T-helper 1 cell treated with Interleukin-12 subunit alpha and Interleukin-12 subunit beta and Interleukin-4 antibody, amounts not matched to agents 30 ng/mL and 1 ng/mL, for 36 hours (primary cell): ENCODE data around the gene VSTM4. TPM values are rescaled to one million over a fixed set of nuclear protein-coding genes. Genes with fewer than 3 reads are reported as not detected.

Experiments used
- intact Hi-C: fragments of 100-400 bp; cut with micrococcal nuclease; formaldehyde crosslinking; loops from one replicate; pipeline ENCODE4 v1.15.1; 2024
- total RNA-seq: library from RNA; stranded (reverse); gene quantifications from 2 replicates; pipeline ENCODE4 v1.2.3, GENCODE V29; 2022

VSTM4 gene
- total RNA-seq, 1 donor from 2014 or later: 0.10 TPM

DNA sequence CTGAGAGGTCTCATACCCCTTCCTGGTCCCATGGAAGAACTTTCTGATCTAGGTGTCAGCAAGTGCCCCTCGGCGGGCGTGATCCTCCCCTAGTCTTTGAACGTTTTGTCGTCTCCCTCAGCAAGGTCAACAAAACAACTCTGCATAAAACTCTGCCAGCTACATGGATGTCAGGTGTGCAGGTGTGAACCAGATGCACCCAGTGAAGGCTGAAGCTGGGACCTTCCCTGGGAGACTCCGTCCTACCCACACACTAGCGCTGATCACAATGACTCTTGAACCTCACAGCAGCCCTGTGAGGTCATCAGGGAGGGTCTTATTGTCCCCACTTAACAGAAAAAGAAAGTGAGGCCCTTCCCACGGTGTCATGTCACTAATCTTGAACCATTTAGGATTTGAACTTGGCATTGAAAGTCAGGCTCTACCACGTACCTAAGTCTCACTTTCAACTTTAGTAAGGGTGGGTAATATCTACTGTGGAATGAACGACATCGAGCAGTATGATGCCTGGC, 68.1 kb downstream of the VSTM4 start:
- intact Hi-C loops: no loop called here

DNA sequence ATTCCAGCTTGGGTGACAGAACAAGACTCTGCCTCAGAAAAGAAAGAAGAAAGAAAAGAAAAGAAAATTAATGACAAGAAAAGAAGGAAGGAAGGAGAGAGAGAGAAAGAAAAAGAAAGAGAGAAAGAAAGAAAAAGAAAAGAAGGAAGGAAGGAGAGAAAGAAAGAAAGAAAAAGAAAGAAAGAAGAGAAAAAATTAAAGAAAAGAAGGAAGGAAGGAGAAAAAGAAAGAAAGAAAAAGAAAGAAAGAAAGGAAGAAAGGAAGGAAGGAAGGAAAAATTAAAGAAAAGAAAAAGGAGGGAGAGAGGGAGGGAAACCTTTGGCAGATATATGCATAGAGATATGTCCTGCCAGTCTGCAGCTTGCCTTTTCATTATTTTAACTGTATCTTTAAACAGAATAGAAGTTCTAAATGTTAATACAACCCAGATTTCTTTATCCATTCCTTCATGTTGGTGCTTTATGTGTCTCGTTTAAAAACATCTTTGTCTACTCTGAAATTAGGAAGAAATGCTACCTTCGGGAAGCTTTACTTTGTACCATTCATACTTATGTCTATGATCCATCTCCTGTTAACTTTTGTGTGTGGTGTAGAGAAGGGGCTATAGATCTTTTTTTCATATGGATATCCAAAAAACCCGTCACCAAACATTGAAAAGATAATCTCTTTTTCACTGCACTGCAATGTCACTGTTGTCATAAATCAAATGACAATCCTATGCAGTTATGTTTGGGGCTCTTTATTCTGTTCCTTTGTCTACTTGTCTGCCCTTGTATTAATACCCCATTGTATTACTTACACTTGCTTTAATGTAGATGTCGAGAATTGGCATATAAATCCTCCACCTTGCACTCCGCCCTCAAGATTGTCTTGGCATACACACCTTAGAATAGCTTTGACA, 70.8 kb downstream of the VSTM4 start:
- intact Hi-C loops: no loop called here

DNA sequence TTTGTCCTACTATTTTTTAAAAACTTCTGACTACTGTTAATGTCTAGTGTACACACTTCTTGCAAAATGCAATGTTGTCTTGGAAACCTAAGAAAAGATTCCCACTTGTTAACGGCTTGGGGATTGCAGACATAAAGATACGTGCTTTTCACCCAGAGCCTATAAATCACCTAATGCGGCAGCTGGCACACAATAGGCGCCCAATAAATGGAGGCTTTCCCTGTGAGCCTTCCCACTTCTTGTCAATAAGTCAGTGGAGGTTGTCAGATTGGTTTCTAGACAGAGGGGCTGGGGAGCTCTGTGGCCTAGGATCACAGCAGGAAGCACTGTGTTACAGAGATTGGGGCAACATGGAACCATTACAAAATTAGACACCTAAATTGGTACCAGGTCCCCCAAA, 74.7 kb downstream of the VSTM4 start:
- intact Hi-C loops: no loop called here

DNA sequence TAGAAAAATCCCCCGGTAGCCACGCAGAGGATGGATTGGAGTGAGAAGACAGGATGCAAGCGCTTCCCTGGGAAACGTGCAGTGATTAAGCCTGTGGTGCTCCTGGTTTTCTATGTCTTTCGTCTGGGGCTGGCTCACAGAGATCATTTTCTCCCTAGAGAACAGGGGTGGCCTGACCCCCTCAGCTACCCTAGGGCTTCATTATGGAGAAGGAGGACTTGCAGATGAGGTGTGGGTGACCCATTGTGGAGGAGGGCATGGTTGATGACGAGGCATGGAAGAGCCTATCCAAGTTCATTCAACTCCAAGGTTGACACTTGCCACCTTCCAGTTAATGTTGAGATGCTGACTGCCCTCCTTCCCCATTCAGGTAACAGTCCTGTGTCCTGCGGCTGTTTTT, 75.9 kb downstream of the VSTM4 start:
- intact Hi-C loops: no loop called here

DNA sequence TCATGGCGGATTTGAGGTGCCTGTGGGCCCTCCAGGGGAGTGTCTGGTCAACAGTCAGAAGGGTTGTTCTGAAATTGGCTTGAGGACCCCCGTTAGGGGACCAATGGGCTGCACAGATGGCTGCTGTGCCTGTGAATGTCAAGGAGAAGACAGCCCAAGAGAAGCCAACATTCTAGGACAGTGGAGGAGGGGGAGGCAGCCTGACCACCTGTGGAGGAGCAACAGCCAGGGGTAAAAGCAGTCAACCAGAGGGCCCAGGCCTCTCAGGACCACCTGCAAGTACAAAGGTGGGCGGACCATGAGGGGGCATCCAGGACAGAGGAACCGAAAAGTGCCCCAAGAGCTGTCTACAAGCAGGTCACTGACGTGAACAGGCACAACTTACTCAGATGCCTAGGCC, 76.6 kb downstream of the VSTM4 start:
- intact Hi-C loops: no loop called here

DNA sequence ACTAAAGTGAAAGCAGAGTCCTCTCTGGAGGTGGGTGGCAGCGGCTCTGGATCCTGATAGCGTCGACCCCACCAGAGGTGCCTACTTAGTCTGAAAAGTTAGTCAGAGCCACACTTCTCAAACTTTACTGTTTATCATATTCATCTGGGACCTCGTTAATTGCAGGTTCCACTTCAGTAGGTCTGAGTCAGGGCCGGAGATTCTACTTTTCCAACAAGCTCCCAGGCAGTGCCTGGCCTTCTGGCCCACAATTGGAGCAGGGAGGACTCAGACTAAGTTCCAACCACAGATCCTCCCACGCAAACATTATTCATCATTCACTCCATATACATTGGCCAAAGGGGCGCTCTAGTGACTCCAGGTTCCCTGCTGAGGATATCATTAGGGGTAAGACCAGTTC, 78.1 kb downstream of the VSTM4 start:
- intact Hi-C loops: no loop called here

DNA sequence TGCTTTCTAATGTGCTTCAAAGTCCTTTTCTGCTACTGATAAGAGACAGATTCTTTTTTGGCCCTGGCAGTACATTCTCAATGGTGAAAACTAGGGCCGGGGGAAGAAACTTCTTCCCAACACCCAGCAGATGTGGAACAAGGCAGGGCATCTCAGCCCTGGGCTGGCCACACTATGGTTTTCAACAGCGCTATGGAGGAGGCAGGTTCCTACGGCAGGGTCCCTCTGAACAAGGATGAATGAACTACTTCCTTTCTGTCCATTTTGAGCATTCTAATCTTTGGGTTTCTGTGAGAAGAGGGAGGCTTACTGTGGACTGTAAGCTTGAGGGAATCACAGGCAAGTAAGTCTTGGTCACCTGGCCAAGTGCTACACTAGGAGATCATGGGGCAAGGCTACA, 78.7 kb downstream of the VSTM4 start:
- intact Hi-C loops: no loop called here

DNA sequence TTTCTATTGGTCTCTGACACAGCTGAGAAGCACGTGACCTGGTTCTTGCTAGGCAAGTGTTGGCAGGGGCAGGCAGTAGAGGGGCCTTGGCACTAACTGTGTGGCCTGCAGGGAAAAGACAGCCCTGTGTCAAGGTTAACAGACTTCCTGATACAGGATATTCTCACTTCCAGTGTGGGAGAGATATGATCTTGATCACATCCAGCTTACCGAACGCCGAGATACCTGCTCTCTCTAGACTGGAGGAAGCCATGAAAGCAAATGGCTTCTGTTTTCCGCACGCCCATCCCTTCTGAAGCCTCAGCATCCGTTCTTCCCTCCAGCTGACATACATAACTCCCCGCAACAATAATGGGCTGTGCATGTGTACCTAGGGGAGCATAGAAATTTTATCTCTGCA, 79.4 kb downstream of the VSTM4 start:
- intact Hi-C loops: no loop called here

DNA sequence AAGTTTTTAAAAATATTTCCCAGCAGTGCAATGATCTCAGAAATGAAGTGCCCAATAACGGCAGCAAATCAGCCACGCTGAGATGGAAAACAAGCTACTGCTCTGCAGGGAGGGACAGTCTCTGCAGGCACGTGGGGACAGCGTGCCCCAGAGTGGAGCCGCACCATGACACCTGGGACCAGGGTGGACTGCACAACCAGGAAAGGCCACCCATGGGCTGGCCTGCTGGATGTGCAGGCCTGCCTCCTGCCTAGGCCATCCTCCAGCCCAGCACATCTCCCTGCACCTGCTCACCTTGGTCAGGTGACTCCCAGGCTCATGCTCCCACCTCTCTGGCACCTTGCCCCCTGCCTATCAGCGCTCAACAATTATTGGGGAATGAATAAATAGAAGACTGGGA, 80.4 kb downstream of the VSTM4 start:
- intact Hi-C loops: no loop called here

DNA sequence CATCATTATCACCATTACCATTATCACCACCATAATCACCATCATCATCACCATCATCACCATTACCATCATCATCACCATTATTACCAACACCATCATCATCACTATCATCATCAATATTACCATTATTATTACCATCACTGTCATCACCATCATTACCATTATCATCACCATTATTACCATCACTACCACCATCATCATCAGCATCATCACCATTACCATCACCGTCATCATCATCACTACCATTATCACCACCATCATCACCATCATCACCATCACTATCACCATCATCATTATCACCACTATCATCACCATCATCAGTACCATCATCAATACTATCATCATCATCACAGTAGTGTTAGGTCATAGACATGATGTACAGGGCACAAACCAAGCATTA, 81.4 kb downstream of the VSTM4 start:
- intact Hi-C loops: no loop called here

DNA sequence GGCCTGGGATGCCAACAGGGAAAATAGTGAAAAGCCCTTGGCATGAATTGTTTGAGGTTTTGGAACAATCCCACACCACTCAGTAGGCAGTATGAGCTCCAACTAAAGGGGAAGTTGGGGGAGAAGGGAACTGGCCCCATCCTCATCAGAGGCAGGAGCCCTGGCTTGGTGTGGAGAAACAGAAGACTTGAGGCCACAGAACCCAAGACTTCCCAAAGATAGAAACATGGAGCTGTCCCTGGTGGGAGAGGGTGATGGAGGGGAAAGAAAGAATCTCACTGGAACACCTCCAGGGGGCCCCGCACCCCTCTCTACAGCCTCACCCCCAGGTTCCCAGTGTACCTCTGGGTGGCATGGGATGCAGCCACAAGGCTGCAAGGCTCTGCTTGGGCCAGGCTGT, 85.7 kb downstream of the VSTM4 start:
- intact Hi-C loops: no loop called here

DNA sequence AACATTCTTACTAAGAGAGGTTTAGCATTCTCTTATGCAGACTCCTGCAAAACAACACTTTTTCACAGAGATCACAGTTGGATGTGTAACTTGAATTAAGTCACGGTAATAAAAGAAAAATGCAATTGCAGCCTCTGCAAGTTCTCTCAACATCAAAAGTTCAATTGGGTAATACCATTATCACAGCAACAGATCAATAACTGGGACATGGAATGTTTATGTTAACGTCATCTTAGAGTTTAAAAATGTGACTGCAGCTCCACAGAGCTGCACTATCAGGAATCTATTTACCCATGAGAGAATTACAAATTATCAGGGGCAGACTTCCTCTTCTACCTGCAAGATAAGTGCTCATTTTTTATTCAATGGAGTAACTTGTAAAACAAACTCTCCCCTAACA, 86.7 kb downstream of the VSTM4 start:
- intact Hi-C loops: no loop called here

DNA sequence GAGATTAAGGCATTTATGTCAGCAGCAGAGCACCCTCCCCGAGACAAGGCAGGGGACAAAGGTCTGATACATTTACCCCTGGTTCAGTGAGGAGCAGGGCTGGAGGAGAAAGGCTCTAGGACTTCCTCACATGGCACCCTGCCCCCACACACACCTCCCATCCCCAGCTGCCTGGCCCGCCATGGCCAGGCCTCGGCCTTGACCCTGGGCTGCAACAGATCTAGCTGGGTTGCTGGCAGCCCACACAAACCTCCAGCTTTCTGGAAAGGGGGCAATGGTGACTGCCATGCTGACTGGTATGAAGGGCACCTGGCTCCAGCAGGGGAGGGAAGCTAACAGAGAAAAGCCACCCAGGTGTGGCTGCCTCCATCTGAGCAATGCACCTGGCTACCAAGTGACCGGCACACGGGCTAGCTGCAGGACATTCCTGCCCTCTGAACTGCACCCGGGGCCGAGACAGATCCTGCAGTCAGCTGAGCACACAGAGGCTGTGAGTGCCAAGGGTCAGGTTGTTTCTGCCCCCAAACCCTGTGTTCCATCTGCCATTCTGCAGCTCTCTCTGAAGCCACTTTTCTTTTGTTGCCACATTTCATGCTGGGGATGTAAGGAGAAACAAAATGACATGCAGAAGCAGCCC, 89.9 kb downstream of the VSTM4 start:
- intact Hi-C loops: no loop called here

DNA sequence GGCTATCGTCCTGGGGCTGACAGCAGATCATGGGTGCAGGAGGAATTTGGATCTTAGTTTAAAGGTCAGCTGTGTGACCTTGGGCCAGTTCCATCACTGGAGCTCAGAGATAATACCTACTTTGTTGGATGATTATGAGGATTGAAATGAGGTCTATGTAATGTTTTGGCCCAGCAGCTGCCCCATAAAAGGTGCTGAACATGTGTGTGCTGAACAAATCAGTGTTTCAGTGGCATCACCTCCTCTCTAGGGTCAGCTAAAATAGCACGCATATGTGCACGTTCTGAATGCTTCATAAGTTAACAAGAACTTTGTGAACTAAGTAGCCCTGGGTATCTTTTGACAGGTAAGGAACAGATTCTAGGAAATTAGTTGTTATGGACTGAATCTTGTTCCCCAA, 90.8 kb downstream of the VSTM4 start:
- intact Hi-C loops: no loop called here

DNA sequence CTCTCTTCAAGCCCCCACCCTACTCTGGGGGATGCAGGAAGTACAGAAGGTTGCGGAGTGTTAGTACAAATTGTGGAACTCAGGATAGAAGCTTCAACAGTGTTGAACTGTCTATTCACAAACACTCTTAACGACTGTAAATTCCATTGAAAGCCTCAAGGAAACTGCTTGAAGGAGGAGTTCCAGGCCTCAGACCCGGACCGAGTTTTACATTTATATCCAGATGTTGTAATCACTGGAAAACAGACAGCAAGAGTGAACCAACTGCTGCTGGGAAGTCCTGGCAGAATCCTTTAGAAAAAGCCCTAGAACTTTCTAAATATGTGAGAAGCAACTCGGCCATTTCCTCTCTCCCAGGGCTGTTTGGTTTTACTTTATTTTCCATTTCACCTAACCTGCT, 91.6 kb downstream of the VSTM4 start:
- intact Hi-C loops: no loop called here

DNA sequence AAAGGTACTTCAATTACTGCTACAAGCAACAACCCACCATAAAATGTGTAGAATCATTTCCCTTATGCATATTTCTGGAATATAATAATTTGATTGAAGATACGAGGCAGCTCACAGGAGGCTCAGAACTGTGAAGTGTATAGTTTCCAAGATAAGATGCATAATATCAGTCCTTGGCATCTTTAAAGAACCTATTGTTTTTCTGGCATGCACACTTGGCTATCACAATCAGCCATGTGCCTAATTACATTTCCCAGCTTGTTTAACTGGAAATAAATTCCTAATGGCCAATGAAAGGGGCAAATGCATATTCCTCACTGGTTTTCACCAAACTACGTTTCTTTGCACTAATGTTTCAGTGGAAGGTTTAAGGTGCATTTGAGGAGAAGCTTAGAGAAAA, 92.3 kb downstream of the VSTM4 start:
- intact Hi-C loops: no loop called here

DNA sequence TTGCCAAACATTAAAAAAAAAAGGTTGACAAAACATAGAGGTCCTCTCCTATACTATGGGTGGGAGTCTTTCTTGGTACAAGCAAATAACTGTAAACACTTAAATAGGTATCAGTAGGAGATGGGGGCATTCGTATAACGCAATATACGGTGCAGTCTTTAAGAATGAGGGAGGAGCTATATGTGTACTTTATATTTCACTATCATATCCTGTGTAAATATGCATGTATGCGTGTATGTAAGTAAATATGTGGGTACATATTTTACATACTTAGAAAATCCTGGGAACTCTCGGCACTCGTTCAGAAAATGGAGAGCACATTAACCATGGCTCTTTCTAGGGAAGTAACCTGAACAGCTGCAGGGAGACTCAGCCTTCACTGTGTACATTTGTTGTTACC, 93.6 kb downstream of the VSTM4 start:
- intact Hi-C loops: no loop called here

DNA sequence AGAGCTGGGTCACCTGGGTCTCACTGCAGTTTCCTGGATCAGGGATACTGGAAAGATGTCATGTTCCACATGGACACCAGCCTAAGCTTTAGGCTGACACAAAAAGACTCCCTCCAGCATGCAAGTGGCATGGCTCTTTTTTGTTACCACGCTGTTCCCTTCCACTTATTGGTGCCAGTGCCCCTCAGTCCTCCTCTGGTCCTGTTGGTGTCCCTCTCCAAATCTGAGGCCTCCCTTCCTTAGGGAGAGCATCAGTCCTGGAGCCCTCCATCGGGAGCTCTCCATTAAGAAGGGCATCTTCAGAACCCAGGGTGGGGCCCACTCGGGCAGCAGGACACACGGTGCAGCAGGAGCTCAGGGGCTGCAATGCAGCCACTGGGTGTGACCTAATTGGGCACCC, 99.6 kb downstream of the VSTM4 start:
- intact Hi-C loops: no loop called here

DNA sequence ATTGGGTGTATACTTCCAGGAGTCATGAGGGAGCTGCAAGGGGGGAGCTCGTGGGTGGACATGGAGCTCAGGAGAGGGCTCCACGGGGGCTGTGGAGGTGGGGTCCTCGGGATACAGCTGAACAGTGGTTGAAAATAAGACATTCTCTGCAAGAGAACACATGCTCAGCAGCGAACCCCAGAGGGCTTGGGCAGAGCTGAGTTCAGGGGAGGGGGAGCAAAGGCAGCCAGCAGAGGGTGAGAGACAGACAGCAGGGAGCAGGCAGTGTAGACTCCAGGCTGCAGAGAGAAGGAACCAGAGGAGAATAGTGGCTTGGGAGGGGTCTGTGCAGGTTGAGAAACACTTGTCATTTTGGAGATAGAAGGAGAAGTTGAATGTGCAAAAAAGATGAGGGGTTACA, 102.7 kb downstream of the VSTM4 start:
- intact Hi-C loops: no loop called here

DNA sequence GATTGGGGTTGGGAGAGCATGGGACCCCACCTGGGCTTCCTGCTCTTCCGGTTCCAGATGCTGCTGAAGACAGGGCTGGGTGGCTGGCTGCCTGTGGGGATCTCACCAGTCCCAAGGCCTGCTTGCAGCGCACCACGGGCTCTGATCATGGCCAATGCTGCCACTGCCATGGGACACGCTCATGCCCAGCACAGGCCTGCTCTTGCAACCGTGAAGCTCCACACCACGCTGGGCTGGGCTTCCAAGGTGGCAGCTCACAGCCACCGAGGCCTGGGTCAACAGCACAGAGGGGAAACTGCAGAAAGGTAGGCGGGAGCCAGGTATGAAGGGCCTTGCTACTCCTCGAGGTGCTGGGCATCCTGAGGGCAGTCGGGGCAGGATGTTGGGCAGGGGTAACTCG, 103.6 kb downstream of the VSTM4 start:
- intact Hi-C loops: no loop called here

DNA sequence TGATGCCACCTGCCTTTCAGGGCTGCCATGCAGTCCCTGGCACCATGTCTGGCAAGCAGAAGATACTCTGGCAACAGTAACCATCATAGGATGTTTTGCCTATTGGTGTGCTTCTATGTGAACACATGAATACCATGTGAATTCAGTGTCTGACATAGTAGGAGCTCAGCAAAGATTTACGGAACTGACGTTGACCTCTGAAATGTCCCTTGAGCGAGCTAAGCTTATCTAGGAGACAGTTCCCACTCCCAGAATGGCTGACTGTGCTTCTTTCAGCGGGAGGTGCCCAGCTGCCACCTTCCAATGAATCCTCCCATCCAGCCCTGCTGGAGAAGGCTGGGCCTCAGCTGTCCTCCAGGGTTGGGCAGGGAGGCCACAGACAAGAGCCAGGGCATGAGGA, 104.5 kb downstream of the VSTM4 start:
- intact Hi-C loops: no loop called here

DNA sequence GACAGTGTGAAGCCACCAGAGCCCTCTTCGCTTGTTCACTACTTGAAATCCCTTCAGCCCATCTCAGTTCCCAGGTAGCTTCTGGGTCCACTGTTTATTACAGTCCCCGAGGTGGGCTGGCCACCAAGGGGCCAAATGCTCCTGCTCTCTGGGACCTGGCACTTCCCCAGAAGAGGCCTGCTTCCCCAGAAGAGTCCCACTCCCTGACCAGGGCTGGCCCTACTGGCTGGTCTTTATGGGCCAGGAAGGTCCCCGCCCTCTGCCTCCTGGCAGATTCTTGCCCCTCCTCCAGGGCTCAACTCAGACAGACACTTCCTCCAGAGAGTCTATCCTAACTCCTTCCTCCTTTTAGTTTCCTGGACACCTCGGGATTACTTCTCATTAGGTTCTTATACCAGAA, 105.0 kb downstream of the VSTM4 start:
- intact Hi-C loops: no loop called here
